HT1080 (cell line): ENCODE data around the gene MGP. TPM values are rescaled to one million over a fixed set of nuclear protein-coding genes. Genes with fewer than 3 reads are reported as not detected.

Experiments used
- DNase-seq: peaks from one replicate; pipeline ENCODE4 v3.0.0-alpha.2; 2015; ENCODE audit warnings: low read depth
- total RNA-seq: library from RNA; depleted of rRNA; stranded (reverse); fragments of >200 nt; shearing (Covaris generic); gene quantifications from 2 replicates; pipeline ENCODE4 v1.2.3, GENCODE V29; 2014

MGP gene
- total RNA-seq, 1 experiment from 2014 or later = 0.90 TPM

DNA sequence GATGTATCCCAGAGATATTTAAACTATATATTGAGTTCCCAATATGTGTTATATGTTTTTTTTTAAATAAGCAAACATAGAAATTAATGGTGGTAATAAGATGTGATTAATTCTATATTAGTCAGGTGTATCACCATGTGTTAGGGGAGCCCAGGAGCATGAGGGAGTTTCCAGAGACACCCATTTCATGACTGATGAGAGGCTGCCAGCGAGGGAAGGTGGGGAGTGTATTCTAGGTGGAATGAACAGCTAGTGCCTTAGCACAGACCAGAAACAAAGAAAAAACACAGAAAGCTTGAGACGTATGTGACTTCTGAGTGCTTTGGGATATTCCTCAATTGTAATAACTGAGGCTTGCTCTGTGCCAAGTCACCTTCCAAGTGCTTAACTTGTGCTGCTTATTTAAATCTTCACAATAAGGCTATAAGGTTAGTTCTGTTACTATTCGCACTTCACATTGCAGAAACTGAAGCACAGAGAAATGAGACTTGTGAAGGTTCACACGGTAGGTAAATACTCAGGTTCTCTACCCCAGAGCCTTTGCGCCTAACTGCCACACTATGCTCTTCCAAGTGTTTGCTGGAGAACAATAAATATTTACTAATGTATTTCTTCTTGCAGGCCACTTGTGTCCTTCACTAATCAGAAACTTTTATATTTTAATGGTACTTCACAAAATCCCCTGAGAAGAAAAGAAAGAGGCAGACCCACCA is 17.9 kb upstream of the MGP start:
- DNase-seq = no peak

DNA sequence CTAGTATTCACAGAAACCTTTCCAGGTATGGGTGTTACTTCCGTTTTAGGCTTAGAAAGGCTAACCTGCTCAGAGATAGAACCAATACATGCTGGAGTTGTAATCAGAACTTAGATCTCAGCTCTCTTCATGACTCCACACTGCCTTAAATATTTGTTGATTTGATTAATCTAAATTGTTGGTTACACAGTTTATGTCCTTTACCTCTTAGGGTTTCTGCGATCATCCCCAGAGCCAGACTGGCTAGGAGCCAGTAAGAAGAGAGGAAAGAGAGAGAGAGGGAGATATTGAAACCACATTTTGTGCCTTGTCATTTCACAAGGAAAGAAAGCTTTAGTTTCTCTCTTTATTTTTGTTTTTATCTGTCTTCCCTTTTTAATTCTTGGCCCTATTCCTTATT is 16.8 kb upstream of the MGP start:
- no peak for DNase-seq

DNA sequence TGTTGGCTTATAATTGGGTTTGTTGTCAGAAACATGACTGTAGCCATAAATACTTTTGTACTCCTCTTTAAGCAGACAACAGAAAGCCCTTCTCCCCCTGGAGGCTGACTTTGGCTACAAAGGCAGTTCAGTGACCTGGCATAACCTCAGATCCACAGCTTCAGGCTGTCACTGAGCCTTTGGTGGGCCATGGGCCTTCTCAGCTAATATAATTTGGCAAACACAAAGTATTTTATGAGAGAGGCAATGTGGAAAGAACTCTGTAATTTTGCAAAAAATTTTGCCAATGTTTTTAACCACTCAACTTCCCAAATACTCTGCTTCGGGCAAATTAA is 15.5 kb upstream of the MGP start:
- DNase-seq = no peak

DNA sequence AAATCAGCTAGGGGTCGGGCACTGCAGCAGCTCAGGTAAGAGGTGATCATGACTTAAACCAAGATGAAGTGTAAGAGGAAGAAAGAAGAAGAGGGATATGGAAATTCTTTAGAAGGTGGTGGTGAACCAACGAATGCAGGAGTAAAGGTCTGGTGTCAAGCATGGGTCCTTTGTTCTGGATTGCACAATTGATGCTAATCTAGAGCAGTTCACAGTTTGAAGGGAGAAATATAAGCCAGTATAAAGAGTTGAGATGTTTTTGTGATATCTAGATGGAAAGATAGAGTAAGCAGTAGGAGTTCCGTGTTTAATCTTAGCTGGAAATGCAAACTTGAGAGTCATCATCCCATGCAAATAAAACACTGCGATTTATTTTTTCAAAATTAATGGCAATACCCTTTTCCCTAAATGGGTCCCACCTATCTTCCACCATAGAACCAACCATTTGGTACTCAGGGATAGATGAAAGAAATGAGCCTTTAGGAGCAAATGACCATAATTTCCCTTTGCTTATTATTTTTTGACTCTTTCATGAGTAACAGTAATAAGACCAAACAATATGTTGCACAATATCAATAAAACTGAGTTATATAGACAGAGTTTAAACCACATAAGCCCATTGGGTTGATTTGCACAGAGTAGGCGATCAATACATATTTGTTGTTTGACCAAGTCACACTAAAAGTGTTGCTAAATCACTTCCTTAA is 15.0 kb upstream of the MGP start:
- no peak for DNase-seq

DNA sequence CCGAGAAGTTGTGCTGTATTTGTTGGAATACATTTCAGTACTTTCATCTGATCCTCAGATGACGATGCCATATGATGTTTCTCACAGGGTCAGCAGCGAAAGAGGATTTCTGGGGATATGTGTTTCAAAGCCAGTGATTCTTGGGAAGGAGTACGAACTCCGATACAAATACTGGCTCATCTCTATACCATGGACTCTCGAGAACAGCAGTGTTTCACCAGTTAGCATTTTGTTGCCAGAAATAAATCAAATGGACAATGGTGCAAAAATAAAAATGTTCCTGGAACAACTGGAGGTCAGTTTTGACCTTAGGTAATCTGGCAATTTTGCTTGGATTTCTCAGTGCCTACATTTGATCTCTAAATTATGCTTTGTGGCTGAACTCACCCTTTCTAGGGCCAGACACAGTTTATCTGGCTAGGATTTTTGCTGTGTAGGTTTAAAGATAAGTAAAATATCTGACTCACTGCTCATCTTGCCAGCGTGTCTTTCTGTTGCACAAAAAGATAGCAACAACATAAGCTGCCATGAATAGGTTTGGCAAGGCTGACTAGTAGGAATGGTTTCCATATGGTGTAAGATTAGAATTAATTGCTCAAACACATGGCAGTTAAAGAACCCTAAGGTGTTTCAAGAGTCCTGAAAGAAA is 11.0 kb upstream of the MGP start:
- no peak for DNase-seq

DNA sequence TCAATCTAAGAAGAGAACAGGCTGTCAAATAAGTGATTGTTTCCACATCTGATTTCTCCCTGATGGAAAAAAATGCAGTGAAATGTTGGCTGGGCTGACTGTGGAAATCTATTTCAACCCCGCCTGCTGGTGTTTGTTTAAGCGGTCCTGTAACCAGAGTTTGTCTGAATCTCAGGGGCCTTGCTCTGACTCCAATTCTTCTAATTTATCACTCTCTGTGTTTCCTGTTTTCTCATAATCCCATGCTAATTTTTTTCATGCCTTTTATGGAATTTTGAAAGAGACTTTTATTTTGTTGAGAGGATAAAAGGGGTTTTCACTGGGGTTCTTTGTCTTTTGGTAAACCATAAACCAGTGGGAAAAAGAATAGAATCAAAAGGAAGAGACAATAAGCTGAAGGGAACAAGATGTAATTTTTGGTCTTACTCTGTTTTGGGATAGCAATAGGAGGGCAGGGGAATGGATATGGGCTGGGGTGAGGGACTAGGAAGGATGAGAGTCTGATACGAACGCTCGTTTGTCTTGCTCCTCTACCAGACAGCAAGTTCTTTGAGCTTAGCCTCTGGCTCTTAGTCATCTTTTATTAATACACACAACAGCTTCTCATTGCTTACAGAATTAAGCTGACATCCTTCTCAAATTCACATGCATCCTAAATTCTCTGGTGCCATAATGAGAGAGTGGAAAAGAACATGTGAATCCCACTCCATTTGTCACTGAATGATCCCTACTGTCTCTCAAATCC is 8.0 kb upstream of the MGP start:
- no peak for DNase-seq

DNA sequence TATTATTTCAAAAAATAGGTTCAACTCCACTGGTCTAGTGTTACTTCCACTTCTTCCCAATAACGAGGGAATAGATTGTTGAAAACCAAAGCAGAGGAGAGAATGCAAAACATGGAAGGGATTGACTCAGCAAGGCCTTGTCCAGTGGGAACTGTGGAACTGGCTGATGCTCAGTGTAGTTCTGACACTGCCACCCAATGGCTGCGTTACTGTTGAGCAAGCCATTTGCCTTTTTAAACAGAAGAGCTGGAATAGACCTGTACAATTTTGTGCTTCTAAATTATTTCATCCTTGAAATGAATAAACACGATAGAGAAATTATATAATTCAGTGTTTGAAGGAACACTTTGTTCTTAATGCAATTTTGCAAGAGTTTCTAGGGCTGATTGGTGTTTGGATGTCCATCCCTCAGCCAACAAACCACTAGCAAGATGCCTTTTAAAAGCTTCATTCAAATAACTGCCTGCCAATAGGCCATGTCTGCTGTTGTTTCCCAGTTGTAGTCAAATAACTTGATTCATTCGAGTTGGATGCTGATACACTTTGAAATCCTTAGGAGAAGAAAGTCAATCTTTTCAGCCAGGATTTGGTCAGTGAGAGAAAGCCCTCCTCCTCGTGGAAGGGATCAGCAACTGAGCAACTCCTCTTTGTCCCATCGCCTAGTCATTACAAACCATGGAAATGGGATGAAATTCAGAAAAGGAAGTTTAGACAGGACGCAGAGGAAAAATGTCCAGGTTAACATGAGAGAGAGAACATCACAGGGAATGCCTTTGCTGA is 7.3 kb upstream of the MGP start:
- peak; percentile 17 for DNase-seq

DNA sequence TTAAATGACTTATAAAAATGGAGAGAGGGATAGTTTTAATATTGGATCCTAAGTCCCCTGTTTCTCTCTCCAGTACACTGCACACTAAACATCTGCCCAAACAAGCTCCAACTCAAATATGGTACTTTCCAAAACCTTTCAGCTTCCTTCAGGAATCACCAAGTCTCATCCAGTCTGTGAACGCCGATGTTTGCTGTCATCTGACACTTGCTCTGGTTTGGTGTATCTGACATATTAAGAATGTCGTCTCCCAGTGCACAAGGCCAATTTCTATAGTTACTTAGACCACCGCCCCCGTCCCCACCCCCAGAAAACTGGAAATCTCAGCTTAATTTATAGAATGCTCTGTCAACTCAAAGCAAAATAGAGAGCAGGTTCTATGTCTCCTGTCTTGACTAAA is 5.0 kb upstream of the MGP start:
- no peak for DNase-seq

DNA sequence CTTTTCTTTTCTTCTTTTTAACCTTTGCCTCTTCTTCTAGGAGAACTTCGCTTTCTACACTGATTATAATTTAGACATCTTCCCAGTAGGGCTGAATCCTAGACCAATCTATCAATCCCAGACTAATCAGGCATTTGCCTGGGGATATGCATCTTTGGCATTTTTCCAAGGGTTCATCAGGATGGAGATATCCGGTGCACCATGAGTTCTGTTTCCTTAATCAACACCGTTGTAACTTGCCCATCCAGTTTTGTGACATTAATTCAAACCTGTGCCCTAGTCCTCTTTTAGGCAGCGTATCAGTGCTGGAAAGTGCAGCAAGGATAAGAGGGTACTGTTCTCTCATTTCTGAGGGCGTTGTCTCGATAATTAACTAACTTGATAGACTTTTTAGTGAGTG is 617 bp upstream of the MGP start:
- DNase-seq = no peak

DNA sequence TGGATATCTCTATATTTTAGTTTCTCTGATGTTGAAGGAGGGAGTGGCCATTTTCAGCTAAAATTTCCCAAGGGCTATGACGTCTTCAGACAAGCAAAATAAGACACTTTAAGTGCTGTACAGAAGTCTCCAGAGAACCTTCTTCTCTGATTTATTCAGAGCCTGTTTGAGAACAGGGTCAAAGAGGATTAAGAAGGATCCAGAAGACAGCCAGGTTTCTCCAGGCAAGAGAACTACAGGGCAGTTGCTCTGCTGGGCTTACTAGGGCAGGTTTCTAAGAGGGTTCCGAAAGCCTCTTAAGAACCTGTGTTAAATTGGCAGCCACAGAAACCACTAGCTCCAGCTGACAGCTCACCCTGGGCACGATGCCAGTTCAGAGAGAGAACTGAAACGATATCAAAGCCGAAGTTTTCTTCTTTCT is 1.2 kb downstream of the MGP start:
- peak; percentile 78 for DNase-seq

DNA sequence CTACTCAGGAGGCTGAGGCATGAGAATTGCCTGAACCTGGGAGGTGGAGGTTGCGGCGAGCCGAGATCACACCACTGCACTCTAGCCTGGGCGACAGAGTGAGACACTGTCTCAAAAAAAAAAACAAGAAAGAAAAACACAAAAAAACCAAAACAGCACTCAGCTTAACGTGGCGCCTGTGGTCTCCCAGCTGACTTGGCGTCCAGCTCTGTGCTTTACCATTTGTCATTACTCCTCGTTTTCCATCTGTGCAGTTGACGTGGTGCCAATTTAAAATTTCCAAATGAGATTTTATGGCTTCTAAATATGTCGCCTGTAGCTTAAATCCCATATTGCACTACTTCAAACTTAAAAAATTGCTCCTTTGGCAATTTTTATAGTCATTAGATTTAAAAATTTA is 2.0 kb downstream of the MGP start:
- no peak for DNase-seq

DNA sequence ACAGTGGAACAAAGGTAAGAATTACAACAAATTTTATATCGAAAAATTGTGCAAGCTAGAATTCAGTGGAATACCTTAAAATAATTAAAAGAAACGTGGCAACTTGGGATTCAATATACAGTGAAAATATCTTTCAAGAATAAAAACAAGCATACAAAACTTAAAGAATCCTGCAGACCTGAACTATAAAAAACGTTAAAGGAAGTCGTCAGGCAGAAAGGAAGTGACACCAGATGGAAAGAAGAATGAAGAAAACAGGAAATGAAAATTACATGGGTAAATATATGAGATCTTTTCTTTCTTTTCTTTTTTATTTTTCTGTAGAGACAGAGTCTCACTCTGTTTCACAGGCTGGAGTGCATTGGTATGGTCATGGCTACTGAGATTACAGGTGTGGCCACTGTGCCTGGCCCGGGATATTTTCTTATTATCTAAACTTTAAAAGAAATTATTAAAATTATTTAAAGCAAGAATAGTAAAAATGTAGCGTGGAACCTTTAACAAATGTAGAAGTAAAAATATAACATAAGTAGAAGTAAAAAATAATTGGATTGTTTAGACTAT is 4.7 kb downstream of the MGP start:
- no peak for DNase-seq

DNA sequence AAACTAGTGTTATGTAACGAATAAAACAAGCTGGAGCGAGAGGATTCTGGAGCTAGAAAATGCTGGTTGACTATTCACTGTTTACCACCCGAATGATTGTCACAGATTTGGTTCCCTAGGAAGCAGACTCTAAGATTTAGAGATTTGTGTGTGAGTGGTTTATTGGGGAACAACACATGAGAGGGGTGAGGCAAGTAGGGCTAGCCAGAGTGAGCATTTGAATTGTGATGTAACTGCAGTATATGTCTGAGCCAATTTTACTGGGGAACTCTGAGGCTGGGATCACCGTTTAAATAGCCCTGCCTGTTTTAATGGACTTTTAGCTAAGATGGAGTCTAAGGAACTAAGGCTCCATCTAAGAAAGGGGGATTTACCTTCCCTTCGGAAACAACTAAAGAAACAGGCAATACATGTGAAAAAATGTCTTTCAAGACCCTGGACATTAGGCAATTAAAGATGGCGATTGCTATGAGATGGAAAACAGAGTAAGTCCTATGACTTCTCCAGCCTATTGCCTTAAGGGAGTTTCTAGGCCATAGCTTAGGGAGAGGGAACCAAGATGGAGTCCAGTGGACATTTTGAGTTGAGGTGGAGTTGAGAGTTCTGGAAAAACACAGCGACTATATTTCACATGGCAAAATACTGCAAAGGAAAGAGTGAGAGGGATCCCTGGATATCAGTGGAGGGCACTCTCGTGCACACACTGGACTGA is 6.3 kb downstream of the MGP start:
- no peak for DNase-seq

DNA sequence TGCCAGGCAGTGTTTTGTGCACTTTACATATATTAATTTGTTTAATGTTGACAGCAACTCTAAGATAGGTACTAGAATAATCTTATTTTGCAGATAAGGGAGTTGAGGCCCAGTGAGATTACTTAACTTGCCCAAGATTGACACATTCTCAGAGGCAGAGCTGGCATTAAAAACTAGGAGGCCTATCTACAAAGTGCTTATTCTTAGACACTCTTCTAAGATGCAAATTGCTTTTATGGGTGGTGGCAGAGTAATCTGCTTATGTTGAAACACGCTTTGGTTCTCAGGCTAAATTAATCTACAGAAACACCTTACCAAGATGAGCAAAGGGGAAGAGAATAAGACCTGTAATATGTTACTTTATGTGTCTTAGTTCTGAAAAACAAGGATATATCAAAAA is 7.2 kb downstream of the MGP start:
- no peak for DNase-seq

DNA sequence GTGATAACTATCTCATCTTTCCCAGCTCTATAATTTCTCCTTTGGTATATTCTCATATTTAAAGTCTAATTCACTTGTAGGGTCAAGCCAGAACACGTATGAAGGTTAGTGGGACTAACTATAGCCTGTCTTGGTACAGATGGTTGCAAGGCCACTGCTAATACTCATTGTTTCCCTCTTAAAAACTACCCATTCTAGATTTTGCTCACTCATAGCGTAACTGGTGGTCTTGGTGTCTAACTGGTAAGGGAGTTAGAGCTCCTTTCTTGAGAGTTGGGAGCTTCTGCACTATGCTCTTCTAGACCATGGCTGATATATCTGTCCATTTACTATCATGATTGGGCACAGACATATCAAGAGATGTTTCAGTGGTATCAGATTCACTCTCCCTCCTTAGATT is 8.8 kb downstream of the MGP start:
- DNase-seq = no peak

DNA sequence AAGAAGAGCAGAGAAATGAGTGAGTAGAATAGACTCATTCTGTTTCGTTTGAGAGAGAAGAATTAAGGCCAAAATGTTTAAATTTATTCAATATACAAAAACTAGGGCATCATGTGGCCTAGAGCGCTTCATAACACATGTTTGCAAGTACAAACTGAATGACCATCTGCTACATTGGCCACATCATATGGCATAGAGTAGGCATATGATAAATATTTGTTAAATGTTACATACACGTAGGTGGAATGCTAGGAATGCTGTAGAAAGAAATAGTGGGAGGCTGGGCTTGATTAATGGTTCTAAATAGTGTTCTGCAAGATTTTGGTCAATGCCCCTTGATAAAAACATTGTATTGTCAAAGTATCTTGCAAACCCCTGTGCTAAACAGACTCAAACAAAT is 10.8 kb downstream of the MGP start:
- no peak for DNase-seq

DNA sequence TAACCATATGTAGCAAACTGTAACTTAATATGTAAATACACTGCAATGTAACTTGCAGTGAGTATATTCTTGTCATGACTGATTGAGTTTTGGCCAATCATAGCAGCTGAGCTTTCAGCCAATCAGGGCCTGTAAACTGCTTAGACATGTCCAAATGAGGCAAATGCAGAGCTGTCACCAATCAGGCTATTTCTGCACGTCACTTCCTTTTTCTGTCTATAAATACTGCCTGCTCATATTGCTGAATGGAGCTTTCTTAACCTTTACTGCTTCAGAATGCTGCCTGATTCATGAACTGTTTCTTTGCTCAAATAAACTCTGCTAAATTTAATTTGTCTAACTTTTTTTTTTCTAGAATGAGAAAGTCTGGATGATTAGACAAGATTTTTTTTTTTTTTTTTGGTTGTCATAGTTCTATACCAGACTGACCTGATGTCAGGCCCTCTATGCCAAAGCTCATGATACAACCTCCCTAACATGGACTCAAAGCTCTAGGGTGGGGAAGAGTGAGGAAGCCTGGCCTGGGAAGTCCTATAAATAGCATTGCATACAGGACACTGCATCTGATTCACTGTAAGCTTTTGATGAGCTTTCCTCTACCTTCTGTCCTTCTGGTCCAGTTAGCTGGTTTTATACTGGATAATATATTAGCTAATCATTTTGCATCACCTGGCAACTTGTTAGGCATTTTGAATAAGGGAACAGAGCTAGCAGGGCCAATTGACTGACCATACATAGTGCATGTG is 12.0 kb downstream of the MGP start:
- DNase-seq = peak; percentile 15

DNA sequence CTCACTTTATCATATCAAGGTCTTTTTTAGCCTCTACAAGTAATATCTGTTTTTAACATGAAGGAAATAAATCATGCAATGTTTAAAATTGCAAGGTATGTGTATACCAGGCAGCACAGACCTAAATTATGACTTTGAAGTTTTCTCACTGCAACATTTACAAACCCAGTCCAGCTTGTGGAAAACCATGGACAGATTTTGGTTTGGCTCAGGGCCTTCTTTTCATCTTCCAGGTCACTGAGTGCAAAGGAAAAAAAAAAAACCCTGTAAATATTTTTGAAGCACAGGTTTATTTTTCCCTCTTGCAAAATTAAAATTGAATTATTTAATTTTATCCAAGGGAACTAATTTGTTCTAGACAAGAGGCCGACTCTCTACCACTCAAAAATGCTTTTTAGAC is 13.8 kb downstream of the MGP start:
- DNase-seq = no peak

DNA sequence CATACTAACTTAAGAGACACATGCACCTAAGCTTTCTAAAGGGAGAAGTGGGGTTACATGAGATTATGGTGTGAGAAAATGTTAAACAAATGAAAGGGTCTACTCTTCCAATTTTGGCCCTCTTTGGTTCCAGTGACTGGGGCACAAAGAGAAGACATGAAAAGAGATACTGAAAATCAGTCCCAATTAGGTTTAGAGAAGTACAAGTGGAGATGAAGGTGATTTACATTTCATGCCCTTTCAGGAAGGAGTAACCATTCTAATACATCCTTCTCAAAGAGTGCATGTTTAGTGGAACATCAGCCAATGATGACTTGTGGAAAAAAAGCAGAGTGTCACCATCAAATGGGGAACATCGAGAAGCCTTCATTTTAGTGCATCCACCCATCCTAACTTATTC is 14.4 kb downstream of the MGP start:
- no peak for DNase-seq
